ENCODE results near the gene ADD1. TPM values are rescaled to one million over a fixed set of nuclear protein-coding genes. Genes with fewer than 3 reads are reported as not detected.
A peak's percentile ranks its signal among the peaks of the same experiment; 100 is the strongest.

The ADD1 gene
- total and polyA plus RNA-seq, 2 of the 13 experiments (the other 11 are each of a cell fraction or from before 2014, with no cell fraction given), result 73.9 to 122 TPM

DNA sequence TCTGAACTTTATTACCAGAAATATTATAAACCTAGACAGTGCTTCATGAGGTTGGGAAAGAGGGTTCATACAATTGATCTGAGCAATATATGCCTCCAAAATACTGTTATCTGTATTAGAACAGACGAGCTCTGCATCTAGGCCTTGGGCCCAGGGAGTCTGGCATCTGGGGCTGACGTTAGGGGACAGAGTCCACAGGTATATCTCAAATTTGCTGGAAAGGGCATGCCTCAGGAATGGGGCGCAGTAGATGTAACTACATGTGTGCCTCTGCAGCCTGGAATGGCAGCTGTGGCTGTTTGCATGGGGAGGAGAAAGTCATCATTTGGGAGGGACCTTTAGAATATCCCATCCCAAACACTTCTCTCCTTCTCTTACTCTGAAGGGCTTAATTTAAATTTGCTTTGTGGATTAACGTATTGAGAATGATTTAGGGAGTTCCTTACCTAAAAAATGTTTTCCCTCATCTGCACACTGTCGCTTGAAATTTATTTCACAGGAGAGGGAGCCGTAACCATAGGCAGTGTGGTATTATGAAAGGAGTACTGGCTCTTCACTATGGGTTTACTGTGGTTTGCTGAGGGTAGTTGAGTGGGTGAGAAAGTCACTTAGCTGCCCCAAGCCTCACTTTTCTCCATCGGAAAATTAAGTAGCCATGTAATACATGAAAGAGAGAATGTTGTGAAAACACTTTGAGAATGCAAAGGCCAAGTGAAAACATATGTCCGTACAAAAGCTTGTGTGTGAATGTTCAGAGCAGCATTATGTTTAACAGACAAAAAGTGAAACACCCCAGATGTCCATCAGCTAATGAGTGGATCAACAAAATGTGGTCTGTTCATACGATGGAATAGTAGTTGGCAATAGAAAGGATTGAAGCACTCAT is 5.9 kb downstream of the ADD1 start:
- Histone ChIP-seq H3K9me3 (ENCODE audit: low read length) (no peaks in the 10 kb centered on the region), H3K4me1 (ENCODE audit: insufficient read depth, low read length) (peaks cover 88% of the 10 kb centered on the region), H3K36me3 (replicated peaks in 1 of 2; ENCODE audit: control insufficient read depth in 1 of 2, insufficient read depth in 2 of 2, low read length in 2 of 2) (peaks cover 0 to 11% of the 10 kb centered on the region in 2 experiments; a peak in 2 of 5 replicates), H3K4me3 (replicated peaks in 1 of 3; ENCODE audit: insufficient read depth in 1 of 3, low read depth in 2 of 3, low read length in 3 of 3) (no peak overlapping the region), H3K9ac (ENCODE audit: insufficient read depth, low read depth, low read length) (no peak overlapping the region), H2AFZ (ENCODE audit: low read length) (no peak overlapping the region), H4K20me1 (ENCODE audit: insufficient read depth, low read length) (peaks cover 53% of the 10 kb centered on the region), H3K4me2 (ENCODE audit: low read depth, low read length) (0 out of 2 replicates have a peak overlapping the region, but pooled peaks have one; percentile 21), H3K79me2 (ENCODE audit: insufficient read depth, low read length) (peaks cover 92% of the 10 kb centered on the region), H3K27me3 (ENCODE audit: control insufficient read depth in 1 of 2, insufficient read depth in 2 of 2, low read length in 2 of 2) (no peaks in the 10 kb centered on the region; a peak in 1 of 5 replicates), H3K27ac (ENCODE audit: extremely low read length, insufficient read depth, low read length) (no peak overlapping the region)
- ATAC-seq (peak; percentile 43), DNase-seq (ENCODE audit: low spot score) (no peak), FAIRE-seq (peak; percentile 4)
- CTCF ChIA-PET (ENCODE audit: low intra/inter-chr PET ratio, low total read pairs), result no interaction called here
- 60% methylated on average over 9 of the region's 9 CpGs for WGBS (ENCODE audit: low lambda C conversion rate)
- in situ Hi-C loops (cut with HindIII; ENCODE audit: extremely low pct_ligation_motif_present, low pct_unique_long_range_greater_than_20kb) (no loop called here), intact Hi-C loops (cut with micrococcal nuclease; ENCODE audit: unreplicated experiment) (no loop called here)
- POLR2A ChIA-PET, result no interaction called here
- no TSS peak for BruUV-seq (replicated peaks)
- peak; percentile 38; the same call in 1 of the 2 replicates for TF ChIP-seq HNF4A (CRISPR knock-in tag; IDR thresholded peaks at IDR 0.05)
- TF ChIP-seq, protein P1, sequence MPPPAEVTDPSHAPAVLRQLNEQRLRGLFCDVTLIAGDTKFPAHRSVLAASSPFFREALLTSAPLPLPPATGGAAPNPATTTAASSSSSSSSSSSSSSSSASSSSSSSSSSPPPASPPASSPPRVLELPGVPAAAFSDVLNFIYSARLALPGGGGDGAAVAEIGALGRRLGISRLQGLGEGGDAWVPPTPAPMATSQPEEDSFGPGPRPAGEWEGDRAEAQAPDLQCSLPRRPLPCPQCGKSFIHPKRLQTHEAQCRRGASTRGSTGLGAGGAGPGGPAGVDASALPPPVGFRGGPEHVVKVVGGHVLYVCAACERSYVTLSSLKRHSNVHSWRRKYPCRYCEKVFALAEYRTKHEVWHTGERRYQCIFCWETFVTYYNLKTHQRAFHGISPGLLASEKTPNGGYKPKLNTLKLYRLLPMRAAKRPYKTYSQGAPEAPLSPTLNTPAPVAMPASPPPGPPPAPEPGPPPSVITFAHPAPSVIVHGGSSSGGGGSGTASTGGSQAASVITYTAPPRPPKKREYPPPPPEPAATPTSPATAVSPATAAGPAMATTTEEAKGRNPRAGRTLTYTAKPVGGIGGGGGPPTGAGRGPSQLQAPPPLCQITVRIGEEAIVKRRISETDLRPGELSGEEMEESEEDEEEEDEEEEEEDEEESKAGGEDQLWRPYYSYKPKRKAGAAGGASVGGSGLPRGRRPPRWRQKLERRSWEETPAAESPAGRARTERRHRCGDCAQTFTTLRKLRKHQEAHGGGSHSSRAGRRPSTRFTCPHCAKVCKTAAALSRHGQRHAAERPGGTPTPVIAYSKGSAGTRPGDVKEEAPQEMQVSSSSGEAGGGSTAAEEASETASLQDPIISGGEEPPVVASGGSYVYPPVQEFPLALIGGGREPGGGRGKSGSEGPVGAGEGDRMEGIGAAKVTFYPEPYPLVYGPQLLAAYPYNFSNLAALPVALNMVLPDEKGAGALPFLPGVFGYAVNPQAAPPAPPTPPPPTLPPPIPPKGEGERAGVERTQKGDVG (CRISPR knock-in tag; IDR thresholded peaks at IDR 0.05; ENCODE audit: borderline replicate concordance), result no peak
- peak; percentile 44 for TF ChIP-seq TEAD3 (CRISPR knock-in tag; optimal IDR thresholded peaks at IDR 0.05; ENCODE audit: borderline replicate concordance)
- TF ChIP-seq STAG1 (CRISPR knock-in tag; IDR thresholded peaks at IDR 0.05), result peak; percentile 38; the same call in 1 of the 2 replicates
- TF ChIP-seq SAP130 (CRISPR knock-in tag; IDR thresholded peaks at IDR 0.05; ENCODE audit: low read depth), result no peak
- no peak for TF ChIP-seq HNRNPH1 (optimal IDR thresholded peaks at IDR 0.05; ENCODE audit: low read depth, low read length)
- no peak for TF ChIP-seq NFE2 (CRISPR knock-in tag; IDR thresholded peaks at IDR 0.05)
